ENCODE data around the gene XRN1.

The XRN1 gene

GRCh38 chr3:142268426-142268825 lies 179.4 kb downstream of the XRN1 start:
- DNase-seq = no peak

- no peak for DNase-seq
These were observed 180.6 kb downstream of the XRN1 start for GRCh38 chr3:142267269-142267668.

GRCh38 chr3:142263112-142263511 lies 184.7 kb downstream of the XRN1 start:
- no peak for DNase-seq

- DNase-seq = no peak
These were observed 188.5 kb downstream of the XRN1 start for GRCh38 chr3:142259359-142259758.

- DNase-seq = no peak
These were observed 191.0 kb downstream of the XRN1 start for GRCh38 chr3:142256712-142257333.

Measured in T-helper 9 cell (primary cell).